GM12878 (cell line): ENCODE results near the gene MPPED1. TPM values are rescaled to one million over a fixed set of nuclear protein-coding genes. Genes with fewer than 3 reads are reported as not detected.

Source experiments
- ATAC-seq: fragments of 200-7000 bp; cut with Tn5 transposase; 3 replicates; pipeline ENCODE4 v1.9.1; 2020; ENCODE audit warnings: mild to moderate bottlenecking, moderate library complexity
- BruUV-seq: library from RNA; stranded (reverse); fragments of 400-500 nt; replicated peaks from 2 replicates; lab custom pipeline; 2021; lab: Mats Ljungman, UMichigan
- CTCF ChIA-PET: fragments of 300-600 bp; sonication (Branson Sonifier 250); formaldehyde crosslinking; extraction: SDS; loops from one replicate; lab custom pipeline; 2021; ENCODE audit warnings: inconsistent platforms; lab: Yijun Ruan, JAX
- POLR2A ChIA-PET: fragments of 350-600 bp; formaldehyde crosslinking; extraction: SDS; loops from one replicate; lab custom pipeline; 2021; ENCODE audit warnings: inconsistent platforms; lab: Charles Lee
- RAD21 ChIA-PET: fragments of 300-600 bp; sonication (Branson Sonifier 250); formaldehyde crosslinking; loops from one replicate; lab custom pipeline; 2023; ENCODE audit warnings: antibody characterized with exemption; ENCODE audit not compliant: unreplicated experiment; lab: Charles Lee
- SMC1A ChIA-PET: fragments of 300-600 bp; sonication (Branson Sonifier 250); formaldehyde crosslinking; loops from one replicate; lab custom pipeline; 2023; ENCODE audit not compliant: unreplicated experiment, uncharacterized antibody; lab: Charles Lee
- DNase-seq: peaks from one replicate; pipeline ENCODE4 v3.0.0-alpha.2; 2011; ENCODE audit warnings: low read depth, low spot score
- FAIRE-seq: peaks from 3 replicates; lab custom pipeline; 2011; peaks lifted over from hg19 to GRCh38; lab: Jason Lieb, UNC
- H2AFZ ChIP-seq: 2 replicates; pipeline ENCODE4 v1.6.0; 2011; ENCODE audit warnings: low read depth, low read length, control low read depth; ENCODE audit not compliant: control insufficient read depth
- H3K27ac ChIP-seq: 2 replicates; pipeline ENCODE4 v1.5.1; 2011; ENCODE audit warnings: control low read depth; ENCODE audit not compliant: control insufficient read depth, insufficient read depth
- H3K27me3 ChIP-seq, 2 experiments: replicated peaks in 1 of 2; 2 replicates each; pipeline versions ENCODE4 v1.6.0 to v1.6.1; 2011; ENCODE audit warnings: low read length in 1 of 2; ENCODE audit not compliant: control insufficient read depth in 2 of 2, insufficient read depth in 2 of 2
- H3K36me3 ChIP-seq, 2 experiments: 2 replicates each; pipeline ENCODE4 v1.5.1; 2011; ENCODE audit warnings: low read length in 1 of 2; ENCODE audit not compliant: control insufficient read depth in 2 of 2, insufficient read depth in 2 of 2
- H3K4me1 ChIP-seq: 2 replicates; pipeline ENCODE4 v1.6.1; 2011; ENCODE audit warnings: mild to moderate bottlenecking, low read length, moderate library complexity, mixed read lengths; ENCODE audit not compliant: control insufficient read depth, insufficient read depth
- H3K4me2 ChIP-seq: 2 replicates; pipeline ENCODE4 v1.6.0; 2011; ENCODE audit warnings: control low read depth; ENCODE audit not compliant: control insufficient read depth, insufficient read depth
- H3K4me3 ChIP-seq: fragments of 200-600 bp; sonication (generic); 2 replicates; pipeline ENCODE4 v1.5.1; 2016
- H3K79me2 ChIP-seq: 2 replicates; pipeline ENCODE4 v1.6.0; 2011; ENCODE audit warnings: low read length; ENCODE audit not compliant: control insufficient read depth, insufficient read depth
- H3K9ac ChIP-seq: 2 replicates; pipeline ENCODE4 v1.8.0; 2011; ENCODE audit warnings: low read length, control low read depth, mixed read lengths; ENCODE audit not compliant: control insufficient read depth, insufficient read depth
- H3K9me3 ChIP-seq: replicated peaks from 3 replicates; pipeline ENCODE4 v1.5.1; 2011; ENCODE audit warnings: mild to moderate bottlenecking, low read length; ENCODE audit not compliant: control insufficient read depth, insufficient read depth
- H4K20me1 ChIP-seq: 2 replicates; pipeline ENCODE4 v1.6.0; 2011; ENCODE audit not compliant: control insufficient read depth, insufficient read depth
- ATF3 ChIP-seq: IDR thresholded peaks from 2 replicates; pipeline ENCODE4 v1.6.1; 2011; ENCODE audit warnings: low read depth, mild to moderate bottlenecking, low read length, moderate library complexity, borderline replicate concordance; ENCODE audit errors: extremely low read depth
- E2F8 ChIP-seq: fragments of 450-650 bp; IDR thresholded peaks from 2 replicates; pipeline ENCODE4 v1.6.1; 2018; ENCODE audit warnings: mild to moderate bottlenecking, low read depth, moderate library complexity; ENCODE audit not compliant: partially characterized antibody
- HDAC6 ChIP-seq: fragments of 200-600 bp; sonication (generic); IDR thresholded peaks from one replicate; pipeline ENCODE4 v1.8.0; 2017; ENCODE audit warnings: antibody characterized with exemption; ENCODE audit not compliant: unreplicated experiment
- MYC ChIP-seq: IDR thresholded peaks from 2 replicates; pipeline ENCODE4 v1.6.1; 2011; ENCODE audit warnings: mild to moderate bottlenecking, low read length, moderate library complexity, inconsistent platforms; ENCODE audit not compliant: insufficient read depth, insufficient replicate concordance, insufficient read length, severe bottlenecking
- SIN3A ChIP-seq: IDR thresholded peaks from 2 replicates; pipeline ENCODE4 v1.6.1; 2012; ENCODE audit warnings: low read depth, low read length, improper control_type of control experiment
- USF1 ChIP-seq: IDR thresholded peaks from 2 replicates; pipeline ENCODE4 v1.6.1; 2011; ENCODE audit warnings: borderline replicate concordance, low read depth, mild to moderate bottlenecking, moderate library complexity, mixed read lengths, low read length; ENCODE audit not compliant: insufficient read depth; ENCODE audit errors: extremely low read length
- USF2 ChIP-seq: IDR thresholded peaks from 2 replicates; pipeline ENCODE4 v1.6.1; 2011; ENCODE audit warnings: low read depth, low read length, improper control_type of control experiment, borderline replicate concordance
- ZNF217 ChIP-seq: fragments of 450-650 bp; IDR thresholded peaks from 2 replicates; pipeline ENCODE4 v1.6.1; 2017; ENCODE audit warnings: antibody characterized with exemption, mild to moderate bottlenecking
- ZSCAN29 ChIP-seq: fragments of 450-650 bp; IDR thresholded peaks from 2 replicates; pipeline ENCODE4 v1.6.1; 2017; ENCODE audit warnings: mild to moderate bottlenecking, moderate library complexity
- whole genome bisulfite sequencing: methylation state at CpG from one replicate; pipeline ENCODE4 v1.1.6; 2016; ENCODE audit warnings: low lambda C conversion rate; ENCODE audit not compliant: insufficient replicate concordance, insufficient coverage; ENCODE audit errors: missing lambda C conversion rate; 5-methylcytosine and 5-hydroxymethylcytosine counted together
- in situ Hi-C: fragments of 300-500 bp; cut with MboI; formaldehyde crosslinking; loops from 9 replicates; pipeline ENCODE4 v1.14.3; 2018; ENCODE audit warnings: mixed read lengths
- intact Hi-C: fragments of 100-400 bp; cut with micrococcal nuclease; formaldehyde crosslinking; loops from one replicate; pipeline ENCODE4 v1.14.2; 2022; ENCODE audit not compliant: unreplicated experiment
- polyA plus RNA-seq, 11 experiments: library from polyadenylated mRNA; depleted of rRNA in 4 of 11; unstranded in 6 of 11; stranded (reverse) in 5 of 11; fragments of >200 nt; fragmentation: Nextera tagmentation in 4 of 11; fragmentation: Illumina TruSeq in 1 of 11; extraction: Ambion mirVana in 4 of 11; extraction: Trizol in 1 of 11; gene quantifications; 1 replicate in 1 of 11; 2 replicates in 10 of 11; pipeline versions ENCODE4 v1.2.1 to v1.2.3, GENCODE V29; 2011 to 2016; ENCODE audit warnings: inconsistent platforms in 2 of 11, missing spikeins in 2 of 11, low read depth in 1 of 11
- total RNA-seq, 4 experiments: library from RNA; depleted of rRNA in 3 of 4; stranded (reverse); fragments of >200 nt in 3 of 4; fragmentation: Illumina TruSeq in 1 of 4; extraction: Trizol in 1 of 4; gene quantifications; 2 replicates each; pipeline versions ENCODE4 v1.2.1 to v1.2.3, GENCODE V29; 2013 to 2021

The MPPED1 gene
- total and polyA plus RNA-seq, 10 of the 15 experiments (the other 5 are each of a cell fraction or from before 2014, with no cell fraction given), result 0.11 TPM; not detected in 9

GRCh38 chr22:43442386-43443151 lies 30.8 kb downstream of the MPPED1 start:
- ChIA-PET SMC1A (no interaction called here), RAD21 (no interaction called here), POLR2A (no interaction called here), CTCF (no interaction called here)
- no peaks in the 10 kb centered on the region for H3K4me1 ChIP-seq
- no peak overlapping the region for H3K4me2 ChIP-seq
- H3K27me3 ChIP-seq, result peaks cover 0 to 4% of the 10 kb centered on the region in 2 experiments; a peak in 2 of 4 replicates
- ATAC-seq (no peak), FAIRE-seq (no peak), DNase-seq (no peak)
- in situ Hi-C loops, result no loop called here
- H4K20me1 ChIP-seq, result no peaks in the 10 kb centered on the region; the same call in 1 of the 2 replicates
- intact Hi-C loops, result no loop called here
- no TSS peak for BruUV-seq
- no peak overlapping the region for H3K9ac ChIP-seq
- H3K27ac ChIP-seq, result no peak overlapping the region
- H2AFZ ChIP-seq, result no peak overlapping the region
- H3K36me3 ChIP-seq, result no peaks in the 10 kb centered on the region
- 27% methylated on average over 16 of the region's 16 CpGs for WGBS
- H3K4me3 ChIP-seq, result no peak overlapping the region
- no peaks in the 10 kb centered on the region for H3K79me2 ChIP-seq
- no peaks in the 10 kb centered on the region for H3K9me3 ChIP-seq
- no peak for TF ChIP-seq MYC
- no peak for TF ChIP-seq ZSCAN29
- no peak for TF ChIP-seq ZNF217

GRCh38 chr22:43443152-43443471 lies 31.3 kb downstream of the MPPED1 start:
- FAIRE-seq (no peak), DNase-seq (no peak)
- TF ChIP-seq USF1 (no peak), ATF3 (no peak), HDAC6 (no peak), SIN3A (no peak), E2F8 (no peak), USF2 (no peak), MYC (no peak)

More at GRCh38 chr22:43443152-43443471, 31.3 kb downstream of the MPPED1 start:
- no peaks in the 10 kb centered on the region for H3K4me1 ChIP-seq
- H4K20me1 ChIP-seq, result no peaks in the 10 kb centered on the region; the same call in 1 of the 2 replicates
- WGBS, result 8% methylated on average over 6 of the region's 6 CpGs
- no peak overlapping the region for H2AFZ ChIP-seq
- ATAC-seq, result no peak
- no peak overlapping the region for H3K4me2 ChIP-seq
- BruUV-seq, result no TSS peak
- no peak overlapping the region for H3K9ac ChIP-seq
- ChIA-PET CTCF (no interaction called here), RAD21 (no interaction called here), SMC1A (no interaction called here), POLR2A (no interaction called here)
- in situ Hi-C loops (no loop called here), intact Hi-C loops (no loop called here)
- H3K36me3 ChIP-seq, result no peaks in the 10 kb centered on the region
- H3K9me3 ChIP-seq, result no peaks in the 10 kb centered on the region
- no peak overlapping the region for H3K4me3 ChIP-seq
- no peak overlapping the region for H3K27ac ChIP-seq
- no peaks in the 10 kb centered on the region for H3K79me2 ChIP-seq
- peaks cover 0 to 4% of the 10 kb centered on the region in 2 experiments; a peak in 2 of 4 replicates for H3K27me3 ChIP-seq
